Uterus (tissue), 2 donors: Measurements from ENCODE around the gene NDFIP2.

Experiments used
- POLR2A ChIP-seq, 2 donors: fragments of 450-650 bp; IDR thresholded peaks; one replicate each; pipeline ENCODE4 v1.6.1; 2016; ENCODE audit warnings: antibody characterized with exemption in 2 of 2, mild to moderate bottlenecking in 1 of 2, moderate library complexity in 1 of 2
- TF ChIP-seq, protein P1 (sequence below), 4 experiments: fragments of 200-600 bp in 2 of 4; fragments of 450-650 bp in 2 of 4; sonication (generic) in 2 of 4; IDR thresholded peaks; one replicate each; pipeline ENCODE4 v1.5.1; 2016 to 2019; ENCODE audit warnings: antibody characterized with exemption in 4 of 4, mild to moderate bottlenecking in 2 of 4, moderate library complexity in 1 of 4

GRCh38 chr13:79604752-79605151 is 123.8 kb downstream of the NDFIP2 start:
- TF ChIP-seq, protein P1, sequence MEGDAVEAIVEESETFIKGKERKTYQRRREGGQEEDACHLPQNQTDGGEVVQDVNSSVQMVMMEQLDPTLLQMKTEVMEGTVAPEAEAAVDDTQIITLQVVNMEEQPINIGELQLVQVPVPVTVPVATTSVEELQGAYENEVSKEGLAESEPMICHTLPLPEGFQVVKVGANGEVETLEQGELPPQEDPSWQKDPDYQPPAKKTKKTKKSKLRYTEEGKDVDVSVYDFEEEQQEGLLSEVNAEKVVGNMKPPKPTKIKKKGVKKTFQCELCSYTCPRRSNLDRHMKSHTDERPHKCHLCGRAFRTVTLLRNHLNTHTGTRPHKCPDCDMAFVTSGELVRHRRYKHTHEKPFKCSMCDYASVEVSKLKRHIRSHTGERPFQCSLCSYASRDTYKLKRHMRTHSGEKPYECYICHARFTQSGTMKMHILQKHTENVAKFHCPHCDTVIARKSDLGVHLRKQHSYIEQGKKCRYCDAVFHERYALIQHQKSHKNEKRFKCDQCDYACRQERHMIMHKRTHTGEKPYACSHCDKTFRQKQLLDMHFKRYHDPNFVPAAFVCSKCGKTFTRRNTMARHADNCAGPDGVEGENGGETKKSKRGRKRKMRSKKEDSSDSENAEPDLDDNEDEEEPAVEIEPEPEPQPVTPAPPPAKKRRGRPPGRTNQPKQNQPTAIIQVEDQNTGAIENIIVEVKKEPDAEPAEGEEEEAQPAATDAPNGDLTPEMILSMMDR (IDR thresholded peaks at IDR 0.05), result no peak
- TF ChIP-seq POLR2A (IDR thresholded peaks at IDR 0.05), result no peak
